Measurements from ENCODE around the gene DCLRE1C. TPM values are rescaled to one million over a fixed set of nuclear protein-coding genes. Genes with fewer than 3 reads are reported as not detected.

DCLRE1C gene
- total and polyA plus RNA-seq, 9 of the 15 experiments (the other 6 are each of a cell fraction or from before 2014, with no cell fraction given): 8.8 to 22.2 (median 13.9) TPM

GRCh38 chr10:14967897-14968296 is 14.0 kb upstream of the DCLRE1C start:
- CTCF ChIA-PET (ENCODE audit: low intra/inter-chr PET ratio): no interaction called here
- Histone ChIP-seq H3K9me1 (ENCODE audit: control insufficient read depth, insufficient read depth, low read length) (no peaks in the 10 kb centered on the region), H3K4me2 (ENCODE audit: insufficient read depth, low read length) (no peak overlapping the region), H3K9me3 (replicated peaks; ENCODE audit: control insufficient read depth, insufficient read depth, low read depth, low read length) (no peaks in the 10 kb centered on the region), H3K4me1 (replicated peaks in 1 of 2; ENCODE audit: control insufficient read depth in 2 of 2, insufficient read depth in 2 of 2, low read length in 2 of 2) (no peaks in the 10 kb centered on the region), H3K9ac (ENCODE audit: insufficient read depth in 1 of 2, low read depth in 2 of 2, low read length in 2 of 2) (no peak overlapping the region), H3K27ac (ENCODE audit: extremely low read depth, low read depth, low read length) (no peak overlapping the region), H3K79me2 (ENCODE audit: control insufficient read depth, insufficient read depth, low read length) (no peaks in the 10 kb centered on the region), H2AFZ (ENCODE audit: low read depth, low read length) (no peak overlapping the region), H3K4me3 (no peak overlapping the region), H3K27me3 (ENCODE audit: control insufficient read depth in 2 of 2, insufficient read depth in 2 of 2, low read length in 2 of 2) (peaks cover 0 to 2% of the 10 kb centered on the region in 2 experiments; a peak in 2 of 5 replicates), H3K36me3 (ENCODE audit: control insufficient read depth, insufficient read depth, low read length) (no peaks in the 10 kb centered on the region), H4K20me1 (replicated peaks; ENCODE audit: control insufficient read depth, insufficient read depth, low read length) (no peaks in the 10 kb centered on the region)
- BruUV-seq (replicated peaks): no TSS peak
- FAIRE-seq (no peak), DNase-seq (ENCODE audit: extremely low read depth in 1 of 4, low spot score in 3 of 4) (no peak), ATAC-seq (no peak)
- intact Hi-C loops (cut with micrococcal nuclease): no loop called here
- POLR2A ChIA-PET: no interaction called here
- TF ChIP-seq ZNF639 (CRISPR knock-in tag; conservative IDR thresholded peaks at IDR 0.05 in 1 of 2, IDR thresholded peaks at IDR 0.05 in 1 of 2) (no peak), ZNF398 (CRISPR knock-in tag; IDR thresholded peaks at IDR 0.05) (no peak), STAT5B (CRISPR knock-in tag; IDR thresholded peaks at IDR 0.05) (no peak), ZNF316 (IDR thresholded peaks at IDR 0.05) (peak; percentile 85), TCF15 (CRISPR knock-in tag; IDR thresholded peaks at IDR 0.05) (no peak), C11orf30 (IDR thresholded peaks at IDR 0.05; ENCODE audit: low read depth) (peak; percentile 61), GATAD2B (IDR thresholded peaks at IDR 0.05; ENCODE audit: borderline replicate concordance) (no peak), SREBF2 (CRISPR knock-in tag; IDR thresholded peaks at IDR 0.05) (no peak)
- WGBS (ENCODE audit: insufficient coverage, low coverage, missing lambda C conversion rate): 3% methylated on average over 2 of the region's 2 CpGs
- in situ Hi-C loops (cut with MboI): loop anchor here (10.0 kb wide), 1 partner anchor 463 kb away; no protein-coding TSS in a partner anchor
